Gastroesophageal sphincter (tissue), 4 donors: ENCODE measurements around the gene MAB21L4. TPM values are rescaled to one million over a fixed set of nuclear protein-coding genes. Genes with fewer than 3 reads are reported as not detected.
A peak's percentile ranks its signal among the peaks of the same experiment; 100 is the strongest.

Source experiments
- ATAC-seq: fragments of 150-250 bp; one replicate; pipeline ENCODE4 v1.9.1; 2016; ENCODE audit warnings: mild to moderate bottlenecking, moderate library complexity
- H3K27ac ChIP-seq, 4 donors: fragments of 200-600 bp; sonication (generic) in 3 of 4; 1 replicate in 3 of 4; 2 replicates in 1 of 4; pipeline ENCODE4 v1.5.1; 2016 to 2019
- H3K27me3 ChIP-seq: fragments of 200-600 bp; sonication (generic); one replicate; pipeline ENCODE4 v1.5.1; 2019
- H3K36me3 ChIP-seq, 2 donors: fragments of 200-600 bp; sonication (generic); one replicate each; pipeline ENCODE4 v1.5.1; 2019; ENCODE audit warnings: control low read depth in 1 of 2
- H3K4me1 ChIP-seq, 3 donors: fragments of 200-600 bp; sonication (generic); 1 replicate in 2 of 3; 2 replicates in 1 of 3; pipeline ENCODE4 v1.5.1; 2016 to 2019; ENCODE audit warnings: control low read depth in 2 of 3
- H3K4me3 ChIP-seq, 2 donors: fragments of 200-600 bp; sonication (generic); one replicate each; pipeline ENCODE4 v1.5.1; 2019; ENCODE audit warnings: mild to moderate bottlenecking in 1 of 2, moderate library complexity in 1 of 2
- H3K9me3 ChIP-seq, 3 donors: fragments of 200-600 bp; sonication (generic); one replicate each; pipeline ENCODE4 v1.5.1; 2017 to 2019; ENCODE audit warnings: control low read depth in 2 of 3
- EP300 ChIP-seq: sonication (generic); formaldehyde crosslinking; IDR thresholded peaks from one replicate; pipeline ENCODE4 v1.6.1; 2017; ENCODE audit warnings: antibody characterized with exemption, mild to moderate bottlenecking
- POLR2A ChIP-seq, 2 donors: fragments of 450-650 bp; IDR thresholded peaks; one replicate each; pipeline ENCODE4 v1.6.1; 2017; ENCODE audit warnings: antibody characterized with exemption in 2 of 2, mild to moderate bottlenecking in 2 of 2, moderate library complexity in 1 of 2
- POLR2AphosphoS5 ChIP-seq: sonication (generic); formaldehyde crosslinking; IDR thresholded peaks from one replicate; pipeline ENCODE4 v1.6.1; 2017; ENCODE audit warnings: antibody characterized with exemption
- WGBS, 2 donors: methylation state at CpG; one replicate each; pipeline ENCODE4 v1.1.5; 2018; ENCODE audit warnings: low coverage in 1 of 2; 5-methylcytosine and 5-hydroxymethylcytosine counted together
- total RNA-seq, 4 donors: library from RNA; depleted of rRNA; stranded (reverse); fragments of >200 nt; gene quantifications; one replicate each; pipeline ENCODE4 v1.1.0, GENCODE V29; 2016
- TF ChIP-seq, protein P1 (sequence below), 4 experiments: fragments of 200-600 bp in 2 of 4; fragments of 450-650 bp in 2 of 4; sonication (generic) in 1 of 4; IDR thresholded peaks; one replicate each; pipeline ENCODE4 v1.5.1; 2017 to 2019; ENCODE audit warnings: antibody characterized with exemption in 4 of 4, mild to moderate bottlenecking in 2 of 4, moderate library complexity in 2 of 4

Gene MAB21L4
- total RNA-seq, 4 donors from 2014 or later, result 0.27 to 9.7 (median 0.77) TPM; not detected in 1

DNA sequence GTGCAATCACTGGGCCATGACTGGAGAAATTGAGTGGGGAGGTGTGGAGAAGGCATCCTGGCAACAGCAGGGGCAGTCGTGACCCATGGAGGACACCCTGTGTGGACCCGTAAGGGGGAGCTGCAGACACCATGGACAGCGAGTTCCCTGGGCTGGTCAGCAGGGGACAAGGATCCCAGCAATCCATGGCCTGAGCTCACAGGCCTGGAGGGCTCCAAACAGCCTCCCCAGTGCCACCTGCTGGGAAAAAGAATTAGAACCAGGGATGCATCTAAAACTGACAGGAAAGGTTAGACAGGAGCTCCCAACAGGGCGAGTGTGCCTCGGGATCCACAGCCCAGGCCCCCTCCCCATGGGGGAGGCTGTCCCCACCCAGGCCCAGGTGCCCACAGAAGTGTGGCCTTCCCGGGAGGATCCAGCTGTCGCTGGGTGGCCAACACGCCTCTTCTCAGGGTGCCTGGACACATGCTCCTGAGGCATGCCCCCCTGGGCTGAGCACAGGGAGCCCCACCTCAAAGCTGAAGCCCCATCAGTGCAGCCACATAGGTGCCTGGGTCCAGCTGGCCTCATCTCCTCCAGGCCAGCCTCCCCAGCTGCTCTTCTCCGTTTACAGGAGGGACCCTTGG is 55.4 kb downstream of the MAB21L4 start:
- peaks cover 34% of the 10 kb centered on the region for H3K27me3 ChIP-seq

DNA sequence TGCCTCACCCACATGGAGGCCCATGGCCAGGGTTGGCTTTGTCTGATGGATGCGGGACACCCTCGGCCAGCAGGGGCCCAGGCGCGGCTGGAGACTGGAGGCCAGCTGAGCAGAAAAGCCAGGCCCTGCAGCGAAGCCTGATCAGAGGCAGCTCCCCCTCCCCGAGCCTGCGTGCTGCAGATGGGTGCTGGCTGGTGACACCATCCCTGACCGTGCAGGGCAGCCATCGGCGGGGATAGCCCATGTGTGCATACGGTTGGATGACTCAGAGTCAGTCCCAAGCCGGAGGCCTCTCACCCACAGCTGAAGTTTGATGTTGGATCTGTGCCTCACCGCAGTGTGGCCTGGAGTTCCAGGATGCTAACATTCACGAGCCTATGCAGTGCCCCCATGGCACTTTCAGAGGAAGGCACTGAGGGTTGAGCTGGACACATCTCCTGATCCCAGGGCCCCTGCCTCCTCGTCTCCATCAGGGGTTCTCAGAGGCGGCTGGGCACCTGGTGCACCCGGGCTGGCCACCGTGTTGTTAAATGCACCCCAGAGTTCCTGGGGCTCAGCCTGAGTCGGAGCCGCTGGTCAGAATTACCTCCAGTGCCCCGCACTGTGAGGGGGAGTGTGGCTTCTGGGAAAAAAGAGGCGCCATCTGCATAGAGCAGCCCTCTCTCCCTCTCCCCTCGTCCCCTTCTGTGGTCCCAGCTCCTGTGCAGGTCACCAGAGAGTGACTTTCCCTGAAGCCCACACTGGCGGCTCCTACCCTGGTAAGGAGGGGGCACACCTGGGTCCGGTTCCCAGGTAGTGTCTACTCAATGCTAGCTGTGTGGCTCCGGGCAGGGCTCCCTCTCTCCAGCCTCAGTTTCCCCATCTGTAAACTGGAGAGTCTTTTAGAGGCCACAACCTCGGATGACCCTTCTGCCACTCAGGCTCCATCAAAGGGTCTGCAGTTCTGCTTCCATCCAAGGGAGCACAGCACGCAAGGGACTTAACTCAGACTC is 56.5 kb downstream of the MAB21L4 start:
- no peak overlapping the region for H3K4me3 ChIP-seq
- H3K27me3 ChIP-seq, result peaks cover 32% of the 10 kb centered on the region
- 75 to 90% methylated on average over 2 to 4 of the region's 28 CpGs for WGBS, 2 donors
- H3K36me3 ChIP-seq, result no peaks in the 10 kb centered on the region
- TF ChIP-seq POLR2A (IDR thresholded peaks at IDR 0.05), result no peak
- TF ChIP-seq EP300, result no peak
- no peak for TF ChIP-seq POLR2AphosphoS5
- TF ChIP-seq, protein P1, sequence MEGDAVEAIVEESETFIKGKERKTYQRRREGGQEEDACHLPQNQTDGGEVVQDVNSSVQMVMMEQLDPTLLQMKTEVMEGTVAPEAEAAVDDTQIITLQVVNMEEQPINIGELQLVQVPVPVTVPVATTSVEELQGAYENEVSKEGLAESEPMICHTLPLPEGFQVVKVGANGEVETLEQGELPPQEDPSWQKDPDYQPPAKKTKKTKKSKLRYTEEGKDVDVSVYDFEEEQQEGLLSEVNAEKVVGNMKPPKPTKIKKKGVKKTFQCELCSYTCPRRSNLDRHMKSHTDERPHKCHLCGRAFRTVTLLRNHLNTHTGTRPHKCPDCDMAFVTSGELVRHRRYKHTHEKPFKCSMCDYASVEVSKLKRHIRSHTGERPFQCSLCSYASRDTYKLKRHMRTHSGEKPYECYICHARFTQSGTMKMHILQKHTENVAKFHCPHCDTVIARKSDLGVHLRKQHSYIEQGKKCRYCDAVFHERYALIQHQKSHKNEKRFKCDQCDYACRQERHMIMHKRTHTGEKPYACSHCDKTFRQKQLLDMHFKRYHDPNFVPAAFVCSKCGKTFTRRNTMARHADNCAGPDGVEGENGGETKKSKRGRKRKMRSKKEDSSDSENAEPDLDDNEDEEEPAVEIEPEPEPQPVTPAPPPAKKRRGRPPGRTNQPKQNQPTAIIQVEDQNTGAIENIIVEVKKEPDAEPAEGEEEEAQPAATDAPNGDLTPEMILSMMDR (IDR thresholded peaks at IDR 0.05), result no peak
- no peaks in the 10 kb centered on the region for H3K4me1 ChIP-seq
- H3K27ac ChIP-seq, result no peak overlapping the region
- no peak for ATAC-seq
- H3K9me3 ChIP-seq, result no peaks in the 10 kb centered on the region

More for the DNA sequence above, 55.4 kb downstream of the MAB21L4 start:
- peak; percentile 69 for ATAC-seq
- TF ChIP-seq, protein P1 (IDR thresholded peaks at IDR 0.05), result peak in 3 of 4 experiments; percentile 19 to 45 (median 42)
- no peak for TF ChIP-seq POLR2A (IDR thresholded peaks at IDR 0.05)
- no peak overlapping the region for H3K27ac ChIP-seq
- no peaks in the 10 kb centered on the region for H3K9me3 ChIP-seq
- WGBS, 2 donors, result 40% methylated on average over 1 of the region's 9 CpGs; no CpG with 5 or more reads in 1 of the 2 donors
- no peaks in the 10 kb centered on the region for H3K36me3 ChIP-seq
- no peaks in the 10 kb centered on the region for H3K4me1 ChIP-seq
- H3K4me3 ChIP-seq, result no peak overlapping the region

- 52% methylated on average over 2 of the region's 4 CpGs; no CpG with 5 or more reads in 1 of the 2 donors for WGBS, 2 donors
- no peak overlapping the region for H3K27ac ChIP-seq
- H3K27me3 ChIP-seq, result peaks cover 32% of the 10 kb centered on the region
- no peak for ATAC-seq
- H3K4me1 ChIP-seq, result peaks cover 0 to 2% (median 0%) of the 10 kb centered on the region in 3 donors
- TF ChIP-seq EP300, result no peak
- TF ChIP-seq, protein P1 (IDR thresholded peaks at IDR 0.05), result no peak
- no peak for TF ChIP-seq POLR2AphosphoS5
- TF ChIP-seq POLR2A (IDR thresholded peaks at IDR 0.05), result no peak
- no peak overlapping the region for H3K4me3 ChIP-seq
- no peaks in the 10 kb centered on the region for H3K36me3 ChIP-seq
- no peaks in the 10 kb centered on the region for H3K9me3 ChIP-seq
Measured at GRCh38 chr2:240837621-240838020, 58.3 kb downstream of the MAB21L4 start.

DNA sequence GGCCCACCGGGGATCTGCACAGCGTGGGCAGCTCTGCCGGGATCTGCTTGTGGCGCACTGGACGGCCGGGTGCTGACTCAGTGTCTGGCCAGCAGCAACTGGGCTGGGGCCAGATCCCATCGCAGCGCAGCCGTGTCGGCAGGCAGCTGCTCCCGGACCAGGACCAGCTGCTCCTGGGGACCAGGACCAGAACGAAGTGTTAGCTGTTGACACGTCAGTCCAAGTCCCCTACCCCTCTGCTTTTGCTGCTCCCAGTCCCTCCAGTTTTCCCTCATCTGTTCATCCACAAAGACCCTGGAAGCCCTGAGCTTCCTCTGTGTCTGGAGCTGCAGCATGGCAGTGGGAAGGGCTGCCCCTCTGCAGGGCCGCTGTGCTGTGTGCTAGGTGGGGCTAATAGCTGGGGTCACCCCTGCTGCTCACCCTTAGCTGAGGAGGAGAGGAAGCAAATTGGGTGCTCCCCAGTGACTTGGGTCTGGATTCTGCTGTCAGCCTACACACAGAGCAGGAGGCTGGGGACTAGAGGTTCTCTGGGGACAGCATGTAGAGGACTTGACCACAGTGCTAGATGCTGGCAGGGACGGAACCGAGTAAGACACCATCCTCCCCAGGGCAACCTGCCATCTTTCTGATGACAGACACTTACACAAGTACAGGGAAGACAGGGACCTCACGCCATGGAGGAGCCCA is 59.0 kb downstream of the MAB21L4 start:
- no peak for TF ChIP-seq POLR2AphosphoS5
- no peak for TF ChIP-seq POLR2A (IDR thresholded peaks at IDR 0.05)
- no peak for TF ChIP-seq EP300
- TF ChIP-seq, protein P1 (IDR thresholded peaks at IDR 0.05), result no peak
- no peak overlapping the region for H3K4me3 ChIP-seq
- no peaks in the 10 kb centered on the region for H3K9me3 ChIP-seq
- no peak overlapping the region for H3K27ac ChIP-seq
- H3K4me1 ChIP-seq, result peaks cover 0 to 9% (median under 1%) of the 10 kb centered on the region in 3 donors
- no peaks in the 10 kb centered on the region for H3K36me3 ChIP-seq
- H3K27me3 ChIP-seq, result peaks cover 27% of the 10 kb centered on the region
- ATAC-seq, result peak; percentile 32
- WGBS, 2 donors, result 72% methylated on average over 2 of the region's 17 CpGs; no CpG with 5 or more reads in 1 of the 2 donors

Other genes starting within 250 kb of the MAB21L4 start
- gene AQP12B, start 213.3 kb downstream of the MAB21L4 start, total RNA-seq, result not detected
- gene AQP12A, start 204.3 kb downstream of the MAB21L4 start, total RNA-seq, result not detected
- 1 to 10 TPM in 2 of 4 donors, under 1 TPM in 2; 0.62 to 2.3 (median 1.6) TPM for gene KIF1A, start 75.9 kb downstream of the MAB21L4 start, total RNA-seq
- not detected for gene AGXT, start 27.3 kb downstream of the MAB21L4 start, total RNA-seq
- not detected for gene CROCC2, start 10.2 kb upstream of the MAB21L4 start, total RNA-seq
- gene SNED1, start 102.5 kb upstream of the MAB21L4 start, total RNA-seq, result 10 to 100 TPM in 2 of 4 donors, 1 to 10 TPM in 2; 8.3 to 29.9 (median 14.6) TPM
- gene MTERF4, start 206.1 kb upstream of the MAB21L4 start, total RNA-seq, result 10 to 100 TPM; 27.1 to 33.0 (median 32.1) TPM